Measurements from ENCODE around the gene AGXT2.

- TF ChIP-seq CTCF (conservative IDR thresholded peaks at IDR 0.05 in 1 of 2, IDR thresholded peaks at IDR 0.05 in 1 of 2; ENCODE audit: low read depth in 1 of 2, low read length in 2 of 2) (no peak), EZH2 (IDR thresholded peaks at IDR 0.05; ENCODE audit: low read length, missing control alignments) (no peak)
Observed at GRCh38 chr5:34978681-34979080, 69.1 kb downstream of the AGXT2 start.

Data from fibroblast of lung (primary cell).